Loucy (cell line): ENCODE data around the gene FSIP1.

ENCODE experiments used
- H2AFZ ChIP-seq: fragments of 200-600 bp; sonication (generic); 2 replicates; pipeline ENCODE4 v1.6.0; 2016; ENCODE audit warnings: antibody characterized with exemption, mild to moderate bottlenecking, low read length, moderate library complexity
- H3F3A ChIP-seq: fragments of 200-600 bp; 2 replicates; pipeline ENCODE4 v1.6.0; 2016; ENCODE audit warnings: antibody characterized with exemption, low read depth, mild to moderate bottlenecking
- H3K27me3 ChIP-seq: fragments of 200-600 bp; sonication (generic); 2 replicates; pipeline ENCODE4 v1.6.1; 2014; ENCODE audit warnings: low read length, mild to moderate bottlenecking; ENCODE audit not compliant: insufficient read depth, poor library complexity, severe bottlenecking
- H3K36me3 ChIP-seq: fragments of 200-600 bp; sonication (generic); 2 replicates; pipeline ENCODE4 v1.6.1; 2016; ENCODE audit warnings: low read length; ENCODE audit not compliant: insufficient read depth
- H3K4me1 ChIP-seq: fragments of 200-600 bp; sonication (generic); 2 replicates; pipeline ENCODE4 v1.5.1; 2014; ENCODE audit warnings: low read length, mild to moderate bottlenecking; ENCODE audit not compliant: insufficient read depth, poor library complexity, severe bottlenecking
- H3K4me2 ChIP-seq: fragments of 200-600 bp; sonication (generic); 2 replicates; pipeline ENCODE4 v1.6.0; 2014; ENCODE audit warnings: antibody characterized with exemption, low read length, low read depth, mild to moderate bottlenecking; ENCODE audit not compliant: poor library complexity, severe bottlenecking
- H3K4me3 ChIP-seq: fragments of 200-600 bp; sonication (generic); 2 replicates; pipeline ENCODE4 v1.5.1; 2014; ENCODE audit warnings: low read length, mild to moderate bottlenecking, mixed read lengths; ENCODE audit not compliant: poor library complexity, severe bottlenecking
- H3K79me2 ChIP-seq: fragments of 200-600 bp; sonication (generic); 2 replicates; pipeline ENCODE4 v1.6.1; 2014; ENCODE audit warnings: low read length; ENCODE audit not compliant: insufficient read depth
- H3K9ac ChIP-seq: fragments of 200-600 bp; sonication (generic); 2 replicates; pipeline ENCODE4 v1.6.0; 2014; ENCODE audit warnings: mild to moderate bottlenecking, low read depth, low read length, moderate library complexity; ENCODE audit not compliant: poor library complexity, severe bottlenecking
- H3K9me2 ChIP-seq: fragments of 200-600 bp; sonication (generic); replicated peaks from 2 replicates; pipeline ENCODE4 v1.6.1; 2016; ENCODE audit warnings: low read depth, low read length, mixed read lengths
- H3K9me3 ChIP-seq: fragments of 200-600 bp; sonication (generic); 2 replicates; pipeline ENCODE4 v1.6.1; 2014; ENCODE audit warnings: mild to moderate bottlenecking, antibody characterized with exemption, low read length, low read depth; ENCODE audit not compliant: insufficient read depth
- H4K20me1 ChIP-seq: fragments of 200-600 bp; sonication (generic); 2 replicates; pipeline ENCODE4 v1.6.0; 2014; ENCODE audit warnings: antibody characterized with exemption, low read length, mild to moderate bottlenecking; ENCODE audit not compliant: insufficient read depth, poor library complexity, severe bottlenecking
- CTCF ChIP-seq: fragments of 200-600 bp; sonication (generic); conservative IDR thresholded peaks from 2 replicates; pipeline ENCODE4 v1.5.1; 2014; ENCODE audit warnings: mild to moderate bottlenecking, antibody characterized with exemption, low read length
- EZH2phosphoT487 ChIP-seq: fragments of 200-600 bp; IDR thresholded peaks from 2 replicates; pipeline ENCODE4 v1.6.1; 2018; ENCODE audit warnings: antibody characterized with exemption, mild to moderate bottlenecking, moderate library complexity, borderline replicate concordance

FSIP1 gene

GRCh38 chr15:39752991-39753390 is 29.6 kb downstream of the FSIP1 start:
- Histone ChIP-seq H2AFZ (no peak overlapping the region), H3K4me3 (no peak overlapping the region), H3K4me2 (no peak overlapping the region), H3K79me2 (no peaks in the 10 kb centered on the region), H4K20me1 (no peaks in the 10 kb centered on the region), H3K9me3 (no peaks in the 10 kb centered on the region), H3K9me2 (no peaks in the 10 kb centered on the region), H3K9ac (no peak overlapping the region), H3K27me3 (no peaks in the 10 kb centered on the region), H3F3A (no peaks in the 10 kb centered on the region), H3K4me1 (no peaks in the 10 kb centered on the region), H3K36me3 (no peaks in the 10 kb centered on the region)
- TF ChIP-seq CTCF (no peak), EZH2phosphoT487 (no peak)

- no peaks in the 10 kb centered on the region for H3K36me3 ChIP-seq
- no peaks in the 10 kb centered on the region for H4K20me1 ChIP-seq
- no peak overlapping the region for H3K4me3 ChIP-seq
- no peaks in the 10 kb centered on the region for H3K9me2 ChIP-seq
- H3K4me2 ChIP-seq, result no peak overlapping the region
- H3F3A ChIP-seq, result no peaks in the 10 kb centered on the region
- no peaks in the 10 kb centered on the region for H3K27me3 ChIP-seq
- no peaks in the 10 kb centered on the region for H3K79me2 ChIP-seq
- no peaks in the 10 kb centered on the region for H3K4me1 ChIP-seq
- H3K9me3 ChIP-seq, result no peaks in the 10 kb centered on the region
- no peak overlapping the region for H2AFZ ChIP-seq
- H3K9ac ChIP-seq, result no peak overlapping the region
- TF ChIP-seq EZH2phosphoT487 (no peak), CTCF (no peak)
Observed at GRCh38 chr15:39752246-39752645, 30.4 kb downstream of the FSIP1 start.

- H3K4me3 ChIP-seq, result no peak overlapping the region
- no peaks in the 10 kb centered on the region for H3K79me2 ChIP-seq
- no peaks in the 10 kb centered on the region for H4K20me1 ChIP-seq
- H2AFZ ChIP-seq, result no peak overlapping the region
- H3K9ac ChIP-seq, result no peak overlapping the region
- TF ChIP-seq EZH2phosphoT487 (no peak), CTCF (no peak)
- H3K4me2 ChIP-seq, result no peak overlapping the region
- H3K9me3 ChIP-seq, result no peaks in the 10 kb centered on the region
- no peaks in the 10 kb centered on the region for H3K9me2 ChIP-seq
- no peaks in the 10 kb centered on the region for H3K36me3 ChIP-seq
- H3F3A ChIP-seq, result no peaks in the 10 kb centered on the region
- H3K4me1 ChIP-seq, result peaks cover 6% of the 10 kb centered on the region
- H3K27me3 ChIP-seq, result no peaks in the 10 kb centered on the region
Observed at GRCh38 chr15:39748276-39748675, 34.4 kb downstream of the FSIP1 start.
